Thoracic aorta (tissue), 2 donors: ENCODE results near the gene TFEB. TPM values are rescaled to one million over a fixed set of nuclear protein-coding genes. Genes with fewer than 3 reads are reported as not detected.

Experiments used
- ATAC-seq: fragments of 150-250 bp; one replicate; pipeline ENCODE4 v1.8.0; 2017; ENCODE audit warnings: low read depth; ENCODE audit not compliant: insufficient number of reproducible peaks, low FRiP score
- DNase-seq: peaks from one replicate; pipeline ENCODE4 v3.0.0-alpha.2; 2020; ENCODE audit warnings: low spot score
- H3K27ac ChIP-seq, 2 donors: fragments of 200-600 bp; sonication (generic); 1 replicate in 1 of 2; 2 replicates in 1 of 2; pipeline ENCODE4 v1.5.1; 2016; ENCODE audit warnings: mild to moderate bottlenecking in 2 of 2, moderate library complexity in 2 of 2
- H3K27me3 ChIP-seq: fragments of 200-600 bp; sonication (generic); replicated peaks from 2 replicates; pipeline ENCODE4 v1.6.0; 2016; ENCODE audit warnings: mild to moderate bottlenecking; ENCODE audit not compliant: insufficient read depth
- H3K36me3 ChIP-seq: fragments of 200-600 bp; sonication (generic); one replicate; pipeline ENCODE4 v1.5.1; 2016
- H3K4me1 ChIP-seq, 2 donors: fragments of 200-600 bp; sonication (generic); 1 replicate in 1 of 2; 2 replicates in 1 of 2; pipeline versions ENCODE4 v1.5.1 to v1.6.0; 2016; ENCODE audit warnings: low read depth in 2 of 2, mild to moderate bottlenecking in 1 of 2; ENCODE audit not compliant: control insufficient read depth in 1 of 2
- H3K4me3 ChIP-seq: fragments of 200-600 bp; sonication (generic); 2 replicates; pipeline ENCODE4 v1.5.1; 2016; ENCODE audit warnings: mild to moderate bottlenecking
- H3K9me3 ChIP-seq: fragments of 200-600 bp; sonication (generic); 2 replicates; pipeline ENCODE4 v1.5.1; 2016
- total RNA-seq, 2 donors: library from RNA; depleted of rRNA; stranded (reverse); fragments of >200 nt; gene quantifications; one replicate each; pipeline versions ENCODE4 v1.1.0 to v1.2.3, GENCODE V29; 2016
- TF ChIP-seq, protein P1 (sequence below): fragments of 200-600 bp; sonication (generic); IDR thresholded peaks from one replicate; pipeline ENCODE4 v1.5.1; 2019; ENCODE audit warnings: antibody characterized with exemption

Gene TFEB
- total RNA-seq, 2 donors from 2014 or later, result 22.9 to 23.8 TPM

GRCh38 chr6:41674231-41675000 lies 61.0 kb downstream of the TFEB start:
- Histone ChIP-seq H3K36me3 (no peaks in the 10 kb centered on the region), H3K27ac (no peak overlapping the region), H3K4me1 (no peaks in the 10 kb centered on the region), H3K4me3 (no peak overlapping the region), H3K9me3 (no peaks in the 10 kb centered on the region), H3K27me3 (no peaks in the 10 kb centered on the region)
- no peak for DNase-seq
- TF ChIP-seq, protein P1, sequence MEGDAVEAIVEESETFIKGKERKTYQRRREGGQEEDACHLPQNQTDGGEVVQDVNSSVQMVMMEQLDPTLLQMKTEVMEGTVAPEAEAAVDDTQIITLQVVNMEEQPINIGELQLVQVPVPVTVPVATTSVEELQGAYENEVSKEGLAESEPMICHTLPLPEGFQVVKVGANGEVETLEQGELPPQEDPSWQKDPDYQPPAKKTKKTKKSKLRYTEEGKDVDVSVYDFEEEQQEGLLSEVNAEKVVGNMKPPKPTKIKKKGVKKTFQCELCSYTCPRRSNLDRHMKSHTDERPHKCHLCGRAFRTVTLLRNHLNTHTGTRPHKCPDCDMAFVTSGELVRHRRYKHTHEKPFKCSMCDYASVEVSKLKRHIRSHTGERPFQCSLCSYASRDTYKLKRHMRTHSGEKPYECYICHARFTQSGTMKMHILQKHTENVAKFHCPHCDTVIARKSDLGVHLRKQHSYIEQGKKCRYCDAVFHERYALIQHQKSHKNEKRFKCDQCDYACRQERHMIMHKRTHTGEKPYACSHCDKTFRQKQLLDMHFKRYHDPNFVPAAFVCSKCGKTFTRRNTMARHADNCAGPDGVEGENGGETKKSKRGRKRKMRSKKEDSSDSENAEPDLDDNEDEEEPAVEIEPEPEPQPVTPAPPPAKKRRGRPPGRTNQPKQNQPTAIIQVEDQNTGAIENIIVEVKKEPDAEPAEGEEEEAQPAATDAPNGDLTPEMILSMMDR, result no peak
- ATAC-seq, result no peak

GRCh38 chr6:41673704-41674000 lies 61.8 kb downstream of the TFEB start:
- H3K9me3 ChIP-seq, result no peaks in the 10 kb centered on the region
- no peak for ATAC-seq
- no peaks in the 10 kb centered on the region for H3K27me3 ChIP-seq
- no peak overlapping the region for H3K27ac ChIP-seq
- TF ChIP-seq, protein P1, result no peak
- no peak for DNase-seq
- H3K4me1 ChIP-seq, result no peaks in the 10 kb centered on the region
- no peaks in the 10 kb centered on the region for H3K36me3 ChIP-seq
- H3K4me3 ChIP-seq, result no peak overlapping the region

- H3K27me3 ChIP-seq, result no peaks in the 10 kb centered on the region
- TF ChIP-seq, protein P1, result no peak
- no peaks in the 10 kb centered on the region for H3K36me3 ChIP-seq
- H3K4me3 ChIP-seq, result no peak overlapping the region
- H3K4me1 ChIP-seq, result no peaks in the 10 kb centered on the region
- ATAC-seq (no peak), DNase-seq (no peak)
- no peaks in the 10 kb centered on the region for H3K9me3 ChIP-seq
- H3K27ac ChIP-seq, result no peak overlapping the region
These were observed 62.3 kb downstream of the TFEB start for GRCh38 chr6:41672816-41673703.

DNA sequence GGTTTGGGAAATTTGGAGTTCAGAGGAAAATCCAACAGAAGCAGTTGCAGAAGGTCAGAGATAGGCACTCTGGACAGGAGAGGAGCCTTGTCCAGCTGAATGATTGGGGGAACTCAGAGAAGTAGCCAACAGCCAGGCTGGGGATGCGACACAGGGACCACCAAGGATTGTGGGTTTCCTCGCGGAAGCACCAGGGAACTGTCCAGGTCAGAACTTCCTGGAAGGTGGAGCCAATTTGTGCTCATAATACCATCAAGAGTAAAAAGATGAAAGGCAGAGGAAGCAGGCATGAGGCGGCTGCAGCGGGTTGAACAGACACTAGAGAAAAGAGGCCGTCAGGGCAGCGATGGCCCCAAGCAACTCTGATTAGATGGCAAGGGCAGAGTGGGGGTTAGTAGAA lies 63.4 kb downstream of the TFEB start:
- no peak overlapping the region for H3K4me3 ChIP-seq
- no peak for ATAC-seq
- TF ChIP-seq, protein P1, result no peak
- no peaks in the 10 kb centered on the region for H3K27me3 ChIP-seq
- no peaks in the 10 kb centered on the region for H3K4me1 ChIP-seq
- no peaks in the 10 kb centered on the region for H3K36me3 ChIP-seq
- no peak overlapping the region for H3K27ac ChIP-seq
- no peaks in the 10 kb centered on the region for H3K9me3 ChIP-seq
- no peak for DNase-seq

- Histone ChIP-seq H3K4me3 (no peak overlapping the region), H3K4me1 (no peaks in the 10 kb centered on the region), H3K9me3 (no peaks in the 10 kb centered on the region), H3K27ac (no peak overlapping the region), H3K27me3 (no peaks in the 10 kb centered on the region), H3K36me3 (no peaks in the 10 kb centered on the region)
- TF ChIP-seq, protein P1, result no peak
- DNase-seq (no peak), ATAC-seq (no peak)
These were observed 64.0 kb downstream of the TFEB start for GRCh38 chr6:41671376-41671775.
